Peyer's patch (tissue), 4 donors: ENCODE results near the gene RETREG2.
A peak's percentile ranks its signal among the peaks of the same experiment; 100 is the strongest.

ENCODE experiments used
- CTCF ChIP-seq, 6 experiments: fragments of 450-650 bp in 4 of 6; fragments of 200-600 bp in 2 of 6; sonication (generic) in 1 of 6; IDR thresholded peaks; one replicate each; pipeline ENCODE4 v1.5.1; 2017 to 2019; ENCODE audit warnings: antibody characterized with exemption in 6 of 6, mild to moderate bottlenecking in 3 of 6, moderate library complexity in 1 of 6
- POLR2A ChIP-seq, 2 donors: fragments of 450-650 bp; IDR thresholded peaks; one replicate each; pipeline ENCODE4 v1.5.1; 2017; ENCODE audit warnings: antibody characterized with exemption in 2 of 2, mild to moderate bottlenecking in 2 of 2, moderate library complexity in 2 of 2

GRCh38 chr2:219229305-219230058 is 51.4 kb downstream of the RETREG2 start, which contains the start of the genes ANKZF1 and ATG9A:
- TF ChIP-seq CTCF (IDR thresholded peaks at IDR 0.05) (peak in 3 of 6 experiments; percentile 8 to 16 (median 16)), POLR2A (IDR thresholded peaks at IDR 0.05) (peak; percentile 82 to 91)
